ENCODE results near the gene TPBGL. TPM values are rescaled to one million over a fixed set of nuclear protein-coding genes. Genes with fewer than 3 reads are reported as not detected.

TPBGL gene
- total RNA-seq, 1 experiment from 2014 or later, result not detected

- POLR2A ChIA-PET (ENCODE audit: unreplicated experiment), result interaction anchor here (0.6 kb wide), 1 partner anchor 54 kb away, joined by 3 read pairs; no protein-coding TSS in a partner anchor
- no peak overlapping the region for H3K4me3 ChIP-seq
- BruUV-seq (replicated peaks), result no TSS peak
These were observed 38.8 kb upstream of the TPBGL start for GRCh38 chr11:75201771-75202170.

GRCh38 chr11:75202195-75202594 is 38.4 kb upstream of the TPBGL start:
- ChIA-PET POLR2A (ENCODE audit: unreplicated experiment) (no interaction called here), CTCF (no interaction called here)
- H3K36me3 ChIP-seq (ENCODE audit: low read depth), result no peaks in the 10 kb centered on the region
- no peaks in the 10 kb centered on the region for H4K20me1 ChIP-seq (ENCODE audit: insufficient read depth)
- H3K9me2 ChIP-seq (ENCODE audit: insufficient read depth), result no peaks in the 10 kb centered on the region
- H3K27me3 ChIP-seq (ENCODE audit: insufficient read depth, low read depth), result peaks cover 75% of the 10 kb centered on the region
- no peaks in the 10 kb centered on the region for H3K9me3 ChIP-seq (ENCODE audit: insufficient read depth, low read depth)
- no TSS peak for BruUV-seq (replicated peaks)
- H3K4me1 ChIP-seq (replicated peaks; ENCODE audit: insufficient read depth), result no peaks in the 10 kb centered on the region
- no peak overlapping the region for H3K4me2 ChIP-seq
- DNase-seq, result no peak
- no peaks in the 10 kb centered on the region for H3F3A ChIP-seq (ENCODE audit: insufficient read depth, low read depth)
- intact Hi-C loops (cut with micrococcal nuclease; ENCODE audit: unreplicated experiment), result no loop called here
- TF ChIP-seq, protein P1, sequence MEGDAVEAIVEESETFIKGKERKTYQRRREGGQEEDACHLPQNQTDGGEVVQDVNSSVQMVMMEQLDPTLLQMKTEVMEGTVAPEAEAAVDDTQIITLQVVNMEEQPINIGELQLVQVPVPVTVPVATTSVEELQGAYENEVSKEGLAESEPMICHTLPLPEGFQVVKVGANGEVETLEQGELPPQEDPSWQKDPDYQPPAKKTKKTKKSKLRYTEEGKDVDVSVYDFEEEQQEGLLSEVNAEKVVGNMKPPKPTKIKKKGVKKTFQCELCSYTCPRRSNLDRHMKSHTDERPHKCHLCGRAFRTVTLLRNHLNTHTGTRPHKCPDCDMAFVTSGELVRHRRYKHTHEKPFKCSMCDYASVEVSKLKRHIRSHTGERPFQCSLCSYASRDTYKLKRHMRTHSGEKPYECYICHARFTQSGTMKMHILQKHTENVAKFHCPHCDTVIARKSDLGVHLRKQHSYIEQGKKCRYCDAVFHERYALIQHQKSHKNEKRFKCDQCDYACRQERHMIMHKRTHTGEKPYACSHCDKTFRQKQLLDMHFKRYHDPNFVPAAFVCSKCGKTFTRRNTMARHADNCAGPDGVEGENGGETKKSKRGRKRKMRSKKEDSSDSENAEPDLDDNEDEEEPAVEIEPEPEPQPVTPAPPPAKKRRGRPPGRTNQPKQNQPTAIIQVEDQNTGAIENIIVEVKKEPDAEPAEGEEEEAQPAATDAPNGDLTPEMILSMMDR (conservative IDR thresholded peaks at IDR 0.05), result no peak
- no peak for TF ChIP-seq EZH2 (IDR thresholded peaks at IDR 0.05; ENCODE audit: low read depth)
- no peak overlapping the region for H3K27ac ChIP-seq
- no peaks in the 10 kb centered on the region for H3K79me2 ChIP-seq (ENCODE audit: low read depth)
- no peak overlapping the region for H2AFZ ChIP-seq
- H3K4me3 ChIP-seq, result no peak overlapping the region

More at GRCh38 chr11:75201771-75202170, 38.8 kb upstream of the TPBGL start:
- Histone ChIP-seq H3K4me2 (no peak overlapping the region), H4K20me1 (ENCODE audit: insufficient read depth) (no peaks in the 10 kb centered on the region), H3K79me2 (ENCODE audit: low read depth) (no peaks in the 10 kb centered on the region), H3K4me1 (replicated peaks; ENCODE audit: insufficient read depth) (no peaks in the 10 kb centered on the region), H3K27me3 (ENCODE audit: insufficient read depth, low read depth) (peaks cover 76% of the 10 kb centered on the region), H3K27ac (no peak overlapping the region), H3F3A (ENCODE audit: insufficient read depth, low read depth) (no peaks in the 10 kb centered on the region), H2AFZ (no peak overlapping the region), H3K9me3 (ENCODE audit: insufficient read depth, low read depth) (no peaks in the 10 kb centered on the region), H3K9me2 (ENCODE audit: insufficient read depth) (no peaks in the 10 kb centered on the region), H3K36me3 (ENCODE audit: low read depth) (no peaks in the 10 kb centered on the region)
- intact Hi-C loops (cut with micrococcal nuclease; ENCODE audit: unreplicated experiment), result no loop called here
- TF ChIP-seq, protein P1 (conservative IDR thresholded peaks at IDR 0.05), result no peak
- TF ChIP-seq EZH2 (IDR thresholded peaks at IDR 0.05; ENCODE audit: low read depth), result no peak
- DNase-seq, result no peak
- CTCF ChIA-PET, result no interaction called here

DNA sequence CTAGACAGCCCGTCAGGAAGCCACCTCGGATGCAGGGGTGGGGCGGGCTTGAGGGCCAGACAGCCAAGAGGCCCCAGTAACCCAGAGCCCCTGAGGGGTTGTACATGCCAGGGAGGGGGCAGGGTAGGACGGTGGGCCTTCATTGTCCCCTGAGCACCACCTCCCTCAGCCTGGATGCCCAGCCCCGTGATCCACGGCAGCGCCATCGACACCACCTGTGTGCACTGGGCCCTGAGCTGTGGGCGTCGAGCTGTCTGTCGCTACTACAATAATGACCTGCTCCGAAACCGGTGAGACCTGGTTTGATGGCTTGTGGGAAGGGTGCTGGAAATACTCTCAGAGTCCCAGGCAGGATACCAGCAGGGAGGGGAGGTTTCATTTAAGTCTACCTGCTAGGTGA is 37.4 kb upstream of the TPBGL start:
- ChIA-PET CTCF (no interaction called here), POLR2A (ENCODE audit: unreplicated experiment) (no interaction called here)
- Histone ChIP-seq H3K4me2 (no peak overlapping the region), H3K9me2 (ENCODE audit: insufficient read depth) (no peaks in the 10 kb centered on the region), H3K4me3 (no peak overlapping the region), H3K27ac (no peak overlapping the region), H2AFZ (no peak overlapping the region), H3K4me1 (replicated peaks; ENCODE audit: insufficient read depth) (no peaks in the 10 kb centered on the region), H3K79me2 (ENCODE audit: low read depth) (no peaks in the 10 kb centered on the region), H3K27me3 (ENCODE audit: insufficient read depth, low read depth) (peaks cover 75% of the 10 kb centered on the region), H3K9me3 (ENCODE audit: insufficient read depth, low read depth) (no peaks in the 10 kb centered on the region), H3K36me3 (ENCODE audit: low read depth) (no peaks in the 10 kb centered on the region), H4K20me1 (ENCODE audit: insufficient read depth) (no peaks in the 10 kb centered on the region), H3F3A (ENCODE audit: insufficient read depth, low read depth) (no peaks in the 10 kb centered on the region)
- intact Hi-C loops (cut with micrococcal nuclease; ENCODE audit: unreplicated experiment), result no loop called here
- DNase-seq, result no peak
- BruUV-seq (replicated peaks), result no TSS peak
- no peak for TF ChIP-seq EZH2 (IDR thresholded peaks at IDR 0.05; ENCODE audit: low read depth)
- TF ChIP-seq, protein P1 (conservative IDR thresholded peaks at IDR 0.05), result no peak

Measured in PC-9 (cell line).